ENCODE measurements around the gene PRSS36. TPM values are rescaled to one million over a fixed set of nuclear protein-coding genes. Genes with fewer than 3 reads are reported as not detected.

PRSS36 gene
- total and polyA plus RNA-seq, 2 of the 4 experiments (the other 2 are of a cell fraction), result 0.18 to 0.55 TPM

DNA sequence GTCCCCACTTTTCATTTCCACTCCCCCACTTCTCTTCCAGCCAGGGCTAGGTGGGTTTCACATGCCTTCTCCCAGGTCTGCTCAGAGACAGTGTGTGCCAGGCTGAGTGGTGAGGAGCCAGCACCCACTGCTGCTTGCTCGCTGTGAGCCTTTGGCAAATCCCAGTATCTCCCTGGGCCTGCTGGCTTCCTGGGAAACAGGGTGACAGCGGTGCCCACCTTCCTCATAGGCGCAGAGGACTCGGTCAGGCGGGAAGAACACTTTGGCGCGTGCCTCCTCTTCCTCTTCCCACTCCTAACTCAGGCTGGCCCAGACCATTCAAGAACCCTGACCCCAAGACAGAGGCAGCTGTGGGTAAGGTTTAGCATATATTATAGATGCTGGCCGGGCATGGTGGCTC lies 60.7 kb downstream of the PRSS36 start:
- no peak for DNase-seq
- Histone ChIP-seq H3K4me1 (ENCODE audit: control insufficient read depth, insufficient read depth, low read length) (peaks cover 3% of the 10 kb centered on the region), H3K79me1 (ENCODE audit: low read depth in 1 of 2, low read length in 2 of 2) (peaks cover 32 to 62% of the 10 kb centered on the region in 2 experiments), H2BK120ac (ENCODE audit: low read depth, low read length) (no peak overlapping the region), H4K91ac (ENCODE audit: insufficient read depth, low read depth, low read length) (no peak overlapping the region), H4K20me1 (ENCODE audit: insufficient read depth, low read length) (peaks cover 14% of the 10 kb centered on the region), H3K9me3 (ENCODE audit: control insufficient read depth, insufficient read depth, low read length) (no peaks in the 10 kb centered on the region), H3K9ac (ENCODE audit: low read depth, low read length) (no peak overlapping the region), H3K23ac (ENCODE audit: low read depth, low read length) (no peak overlapping the region), H3K18ac (ENCODE audit: low read depth, low read length) (no peak overlapping the region), H2BK5ac (ENCODE audit: low read depth, low read length, poor library complexity, severe bottlenecking) (no peak overlapping the region), H3K9me1 (ENCODE audit: insufficient read depth, low read length) (peaks cover 10% of the 10 kb centered on the region), H3K14ac (replicated peaks; ENCODE audit: low read depth, low read length) (no peak overlapping the region), H3K4ac (ENCODE audit: low read depth, low read length) (no peak overlapping the region), H4K5ac (ENCODE audit: low read depth, low read length) (no peak overlapping the region), H3K56ac (ENCODE audit: extremely low read depth, insufficient read depth, low read length) (no peak overlapping the region), H2AK5ac (ENCODE audit: low read depth, low read length) (no peak overlapping the region), H3K4me3 (ENCODE audit: insufficient read depth, low read depth, low read length) (no peak overlapping the region), H3K27ac (ENCODE audit: insufficient read depth, low read length) (no peak overlapping the region), H3K36me3 (ENCODE audit: control insufficient read depth, insufficient read depth, low read length) (peaks cover 40% of the 10 kb centered on the region), H3K27me3 (ENCODE audit: control insufficient read depth, insufficient read depth, low read length) (no peaks in the 10 kb centered on the region), H3K4me2 (ENCODE audit: low read depth, low read length) (no peak overlapping the region), H2BK15ac (ENCODE audit: low read depth, low read length) (no peak overlapping the region), H2AFZ (replicated peaks; ENCODE audit: low read length, poor library complexity) (no peak overlapping the region), H4K8ac (ENCODE audit: low read depth in 2 of 2, low read length in 2 of 2) (no peak overlapping the region), H2BK20ac (ENCODE audit: low read depth, low read length) (no peak overlapping the region), H2AK9ac (replicated peaks; ENCODE audit: low read depth, low read length, poor library complexity) (peak overlapping the region; percentile 5)
- dilution Hi-C loops (cut with HindIII; ENCODE audit: low sequenced_read_pairs, unreplicated experiment) (no loop called here), in situ Hi-C loops (cut with MboI; ENCODE audit: low sequenced_read_pairs) (loop anchor here (10.0 kb wide), 1 partner anchor 104 kb away; the partner anchor contains the start of gene HSD3B7), intact Hi-C loops (cut with micrococcal nuclease) (no loop called here)
- no peak for ATAC-seq (ENCODE audit: low read depth)
- TF ChIP-seq FOS (IDR thresholded peaks at IDR 0.05; ENCODE audit: low read depth, low read length), result no peak
- no peak for TF ChIP-seq CEBPB (IDR thresholded peaks at IDR 0.05; ENCODE audit: low read depth, low read length)
- no CpG with 5 or more reads among the region's 8 CpGs for WGBS, 2 experiments (ENCODE audit: extremely low coverage in 2 of 2, insufficient read length in 1 of 2)
- CTCF ChIA-PET, result no interaction called here
- POLR2A ChIA-PET (ENCODE audit: unreplicated experiment), result no interaction called here
- BruUV-seq (replicated peaks), result no TSS peak

Small RNA genes lying within 50 kb of the gene (microRNA-seq; reads per million reads assigned to microRNA genes)
- not detected for gene AC009088.4 (ENCODE audit: insufficient read depth, insufficient read length)
- not detected for gene NDUFA3P6 (ENCODE audit: insufficient read depth, insufficient read length)

Small RNA genes lying within 50 kb of the gene (small RNA-seq; reads per million reads assigned to genes)
- gene AC009088.4 (0 reads per million in 5 experiments), gene NDUFA3P6 (0 reads per million in 5 experiments)

Other genes starting within 250 kb of the PRSS36 start
- gene FBXL19, start 226.5 kb downstream of the PRSS36 start, total RNA-seq (2012; rRNA removed), result 5.0 and 5.8 TPM in 2 replicates
- gene FBXL19, start 226.5 kb downstream of the PRSS36 start, polyA plus RNA-seq (2012; rRNA removed), result 13.8 and 19.6 TPM in 2 replicates
- 6.8 and 6.9 TPM in 2 replicates for gene ORAI3, start 201.0 kb downstream of the PRSS36 start, total RNA-seq (2012; rRNA removed)
- 16.9 TPM in 2 replicates for gene ORAI3, start 201.0 kb downstream of the PRSS36 start, polyA plus RNA-seq (2012; rRNA removed)
- gene SETD1A, start 192.3 kb downstream of the PRSS36 start, total RNA-seq (2012; rRNA removed), result 0.54 and 0.56 TPM in 2 replicates
- gene SETD1A, start 192.3 kb downstream of the PRSS36 start, polyA plus RNA-seq (2012; rRNA removed), result 5.8 and 6.5 TPM in 2 replicates
- gene HSD3B7, start 164.9 kb downstream of the PRSS36 start, total RNA-seq (2012; rRNA removed), result 9.4 and 11.3 TPM in 2 replicates
- gene HSD3B7, start 164.9 kb downstream of the PRSS36 start, polyA plus RNA-seq (2012; rRNA removed), result 8.5 and 9.3 TPM in 2 replicates
- 3.9 TPM in 2 replicates for gene STX1B, start 139.4 kb downstream of the PRSS36 start, total RNA-seq (2012; rRNA removed)
- gene STX1B, start 139.4 kb downstream of the PRSS36 start, polyA plus RNA-seq (2012; rRNA removed), result 11.4 and 14.9 TPM in 2 replicates
- gene STX4, start 116.5 kb downstream of the PRSS36 start, total RNA-seq (2012; rRNA removed), result 23.5 and 25.0 TPM in 2 replicates
- gene STX4, start 116.5 kb downstream of the PRSS36 start, polyA plus RNA-seq (2012; rRNA removed), result 66.4 and 67.9 TPM in 2 replicates
- gene ZNF668, start 75.8 kb downstream of the PRSS36 start, total RNA-seq (2012; rRNA removed), result 4.5 and 5.3 TPM in 2 replicates
- gene ZNF668, start 75.8 kb downstream of the PRSS36 start, polyA plus RNA-seq (2012; rRNA removed), result 11.6 and 15.4 TPM in 2 replicates
- gene ZNF646, start 75.6 kb downstream of the PRSS36 start, total RNA-seq (2012; rRNA removed), result 6.8 and 6.9 TPM in 2 replicates
- 4.9 and 5.5 TPM in 2 replicates for gene ZNF646, start 75.6 kb downstream of the PRSS36 start, polyA plus RNA-seq (2012; rRNA removed)
- 0.56 and 0.72 TPM in 2 replicates for gene PRSS53, start 61.1 kb downstream of the PRSS36 start, total RNA-seq (2012; rRNA removed)
- gene PRSS53, start 61.1 kb downstream of the PRSS36 start, polyA plus RNA-seq (2012; rRNA removed), result 5.4 and 5.9 TPM in 2 replicates
- 61.9 and 65.2 TPM in 2 replicates for gene VKORC1, start 55.3 kb downstream of the PRSS36 start, total RNA-seq (2012; rRNA removed)
- gene VKORC1, start 55.3 kb downstream of the PRSS36 start, polyA plus RNA-seq (2012; rRNA removed), result 317 and 362 TPM in 2 replicates
- 24.4 and 26.0 TPM in 2 replicates for gene BCKDK, start 41.7 kb downstream of the PRSS36 start, total RNA-seq (2012; rRNA removed)
- 79.3 and 89.7 TPM in 2 replicates for gene BCKDK, start 41.7 kb downstream of the PRSS36 start, polyA plus RNA-seq (2012; rRNA removed)
- gene KAT8, start 32.4 kb downstream of the PRSS36 start, total RNA-seq (2012; rRNA removed), result 18.9 and 19.4 TPM in 2 replicates
- gene KAT8, start 32.4 kb downstream of the PRSS36 start, polyA plus RNA-seq (2012; rRNA removed), result 27.4 and 28.4 TPM in 2 replicates
- not detected in 2 replicates for gene PRSS8, start 14.3 kb downstream of the PRSS36 start, total RNA-seq (2012; rRNA removed)
- gene PRSS8, start 14.3 kb downstream of the PRSS36 start, polyA plus RNA-seq (2012; rRNA removed), result 0.10 TPM in 1 of 2 replicates, not detected in the other
- 42.8 and 51.9 TPM in 2 replicates for gene FUS, start 30.1 kb upstream of the PRSS36 start, total RNA-seq (2012; rRNA removed)
- 313 and 340 TPM in 2 replicates for gene FUS, start 30.1 kb upstream of the PRSS36 start, polyA plus RNA-seq (2012; rRNA removed)
- gene PYCARD, start 52.7 kb upstream of the PRSS36 start, total RNA-seq (2012; rRNA removed), result 10.2 and 13.1 TPM in 2 replicates
- 20.5 and 30.1 TPM in 2 replicates for gene PYCARD, start 52.7 kb upstream of the PRSS36 start, polyA plus RNA-seq (2012; rRNA removed)
- gene TRIM72, start 64.1 kb upstream of the PRSS36 start, total RNA-seq (2012; rRNA removed), result not detected in 2 replicates
- gene TRIM72, start 64.1 kb upstream of the PRSS36 start, polyA plus RNA-seq (2012; rRNA removed), result not detected in 2 replicates
- not detected in 2 replicates for gene PYDC1, start 67.1 kb upstream of the PRSS36 start, total RNA-seq (2012; rRNA removed)
- gene PYDC1, start 67.1 kb upstream of the PRSS36 start, polyA plus RNA-seq (2012; rRNA removed), result not detected in 2 replicates
- under 0.01 TPM in 1 of 2 replicates, not detected in the other for gene ITGAM, start 109.9 kb upstream of the PRSS36 start, total RNA-seq (2012; rRNA removed)
- not detected in 2 replicates for gene ITGAM, start 109.9 kb upstream of the PRSS36 start, polyA plus RNA-seq (2012; rRNA removed)
- gene ITGAX, start 205.1 kb upstream of the PRSS36 start, total RNA-seq (2012; rRNA removed), result 0.18 TPM in 1 of 2 replicates, not detected in the other
- gene ITGAX, start 205.1 kb upstream of the PRSS36 start, polyA plus RNA-seq (2012; rRNA removed), result 0.09 TPM in 2 replicates
- gene ITGAD, start 243.3 kb upstream of the PRSS36 start, total RNA-seq (2012; rRNA removed), result not detected in 2 replicates
- not detected in 2 replicates for gene ITGAD, start 243.3 kb upstream of the PRSS36 start, polyA plus RNA-seq (2012; rRNA removed)